ENCODE data around the gene JAG2. TPM values are rescaled to one million over a fixed set of nuclear protein-coding genes. Genes with fewer than 3 reads are reported as not detected.

Gene JAG2
- total RNA-seq, 1 donor from 2014 or later: 0.44 TPM

GRCh38 chr14:105155071-105155651, 13.4 kb downstream of the JAG2 start:
- no peak for TF ChIP-seq CTCF (IDR thresholded peaks at IDR 0.05)
- DNase-seq (no peak), ATAC-seq (ENCODE audit: low read depth) (no peak)
- Mint-ChIP-seq H3K27ac (no peak overlapping the region), H3K9me3 (no peaks in the 10 kb centered on the region), H3K36me3 (ENCODE audit: low read depth) (no peaks in the 10 kb centered on the region), H3K4me1 (no peaks in the 10 kb centered on the region), H3K4me3 (no peak overlapping the region), H3K27me3 (peaks cover 8% of the 10 kb centered on the region)
- intact Hi-C loops (cut with micrococcal nuclease): no loop called here
- CTCF ChIA-PET: no interaction called here
- POLR2A ChIA-PET: interaction anchor here (0.5 kb wide), 1 partner anchor 327 kb away, joined by 6 read pairs; no protein-coding TSS in a partner anchor

GRCh38 chr14:105154476-105154871, 14.1 kb downstream of the JAG2 start:
- ChIA-PET POLR2A (no interaction called here), CTCF (no interaction called here)
- no peak for TF ChIP-seq CTCF (IDR thresholded peaks at IDR 0.05)
- H3K4me1 Mint-ChIP-seq: no peaks in the 10 kb centered on the region
- intact Hi-C loops (cut with micrococcal nuclease): no loop called here
- peaks cover 8% of the 10 kb centered on the region for H3K27me3 Mint-ChIP-seq
- ATAC-seq (ENCODE audit: low read depth) (no peak), DNase-seq (no peak)
- H3K4me3 Mint-ChIP-seq: no peak overlapping the region
- H3K9me3 Mint-ChIP-seq: no peaks in the 10 kb centered on the region
- H3K36me3 Mint-ChIP-seq (ENCODE audit: low read depth): no peaks in the 10 kb centered on the region
- no peak overlapping the region for H3K27ac Mint-ChIP-seq

GRCh38 chr14:105153739-105154475, 14.7 kb downstream of the JAG2 start:
- H3K27ac Mint-ChIP-seq: no peak overlapping the region
- TF ChIP-seq CTCF (IDR thresholded peaks at IDR 0.05): no peak
- no peaks in the 10 kb centered on the region for H3K4me1 Mint-ChIP-seq
- intact Hi-C loops (cut with micrococcal nuclease): no loop called here
- ATAC-seq (ENCODE audit: low read depth) (no peak), DNase-seq (no peak)
- H3K36me3 Mint-ChIP-seq (ENCODE audit: low read depth): no peaks in the 10 kb centered on the region
- H3K9me3 Mint-ChIP-seq: no peaks in the 10 kb centered on the region
- H3K27me3 Mint-ChIP-seq: peaks cover 8% of the 10 kb centered on the region
- ChIA-PET POLR2A (no interaction called here), CTCF (no interaction called here)
- no peak overlapping the region for H3K4me3 Mint-ChIP-seq

- POLR2A ChIA-PET: no interaction called here
- intact Hi-C loops (cut with micrococcal nuclease): no loop called here
- ATAC-seq (ENCODE audit: low read depth) (no peak), DNase-seq (no peak)
- CTCF ChIA-PET: no interaction called here
- no peak overlapping the region for H3K4me3 Mint-ChIP-seq
- no peak for TF ChIP-seq CTCF (IDR thresholded peaks at IDR 0.05)
- no peak overlapping the region for H3K27ac Mint-ChIP-seq
- peaks cover 8% of the 10 kb centered on the region for H3K27me3 Mint-ChIP-seq
- H3K4me1 Mint-ChIP-seq: no peaks in the 10 kb centered on the region
- no peaks in the 10 kb centered on the region for H3K9me3 Mint-ChIP-seq
- H3K36me3 Mint-ChIP-seq (ENCODE audit: low read depth): no peaks in the 10 kb centered on the region
Observed at GRCh38 chr14:105153331-105153731, 15.2 kb downstream of the JAG2 start.

GRCh38 chr14:105152794-105153241, 15.8 kb downstream of the JAG2 start:
- Mint-ChIP-seq H3K27ac (no peak overlapping the region), H3K36me3 (ENCODE audit: low read depth) (no peaks in the 10 kb centered on the region), H3K9me3 (no peaks in the 10 kb centered on the region), H3K4me3 (no peak overlapping the region), H3K27me3 (peaks cover 8% of the 10 kb centered on the region), H3K4me1 (no peaks in the 10 kb centered on the region)
- ChIA-PET CTCF (no interaction called here), POLR2A (no interaction called here)
- ATAC-seq (ENCODE audit: low read depth) (no peak), DNase-seq (no peak)
- TF ChIP-seq CTCF (IDR thresholded peaks at IDR 0.05): no peak
- intact Hi-C loops (cut with micrococcal nuclease): no loop called here

Data from activated B cell treated with CpG ODN at 0.5 μM for 24 hours (primary cell).